T-helper 22 cell (primary cell): ENCODE results near the gene KIF5A.
"Not testable (repeated sequence)": the region's sequence is repeated elsewhere in the genome, so short reads cannot be mapped to it uniquely, and the experiment has no call there.

Experiments used
- DNase-seq: peaks from one replicate; pipeline ENCODE4 v3.0.0-alpha.2; 2020; ENCODE audit warnings: low read depth

Gene KIF5A

GRCh38 chr12:57607958-57608663, 58.3 kb downstream of the KIF5A start:
- DNase-seq: no peak

- no peak for DNase-seq
Measured at GRCh38 chr12:57609101-57609780, 59.4 kb downstream of the KIF5A start.

- no peak for DNase-seq
Measured at GRCh38 chr12:57609781-57610553, 60.1 kb downstream of the KIF5A start.

- DNase-seq: no peak
Measured at GRCh38 chr12:57610554-57611107, 60.8 kb downstream of the KIF5A start.

GRCh38 chr12:57611108-57611826, 61.4 kb downstream of the KIF5A start, which contains the start of gene ARHGEF25:
Gene ARHGEF25, plus strand, starts transcription at chr12:57611435. Its CDS starts 460 bp downstream, at chr12:57611895.
- no peak for DNase-seq

GRCh38 chr12:57611827-57612710, 62.2 kb downstream of the KIF5A start:
- DNase-seq: no peak

- DNase-seq: no peak
Measured at GRCh38 chr12:57612711-57613426, 63.0 kb downstream of the KIF5A start.

- DNase-seq: no peak
Measured at GRCh38 chr12:57613427-57614109, 63.7 kb downstream of the KIF5A start.

GRCh38 chr12:57614178-57614947, 64.5 kb downstream of the KIF5A start:
- DNase-seq: no peak

GRCh38 chr12:57614948-57615500, 65.2 kb downstream of the KIF5A start:
- DNase-seq: no peak

GRCh38 chr12:57615637-57616036, 65.8 kb downstream of the KIF5A start:
- DNase-seq: no peak

- no peak for DNase-seq
Measured at GRCh38 chr12:57616383-57617101, 66.7 kb downstream of the KIF5A start.

- DNase-seq: no peak
Measured at GRCh38 chr12:57617942-57618341, 68.1 kb downstream of the KIF5A start.

- DNase-seq: not testable (repeated sequence)
Measured at GRCh38 chr12:57618431-57618830, 68.6 kb downstream of the KIF5A start.

- no peak for DNase-seq
Measured at GRCh38 chr12:57618966-57619433, 69.2 kb downstream of the KIF5A start.

- DNase-seq: no peak
Measured at GRCh38 chr12:57619434-57620244, 69.8 kb downstream of the KIF5A start.
